Left ventricle myocardium inferior (tissue), 1 donor: ENCODE results near the gene NOS1AP. TPM values are rescaled to one million over a fixed set of nuclear protein-coding genes. Genes with fewer than 3 reads are reported as not detected.

ENCODE experiments used
- DNase-seq: peaks from one replicate; pipeline ENCODE4 v3.0.0-alpha.2; 2020
- H3K27ac ChIP-seq: fragments of 200-600 bp; replicated peaks from 2 replicates; pipeline ENCODE4 v1.8.0; 2021
- H3K27me3 ChIP-seq: fragments of 200-600 bp; 2 replicates; pipeline ENCODE4 v1.8.0; 2021; ENCODE audit warnings: low read depth
- H3K36me3 ChIP-seq: fragments of 200-600 bp; 2 replicates; pipeline ENCODE4 v1.8.0; 2021
- H3K4me1 ChIP-seq: fragments of 200-600 bp; 2 replicates; pipeline ENCODE4 v1.8.0; 2021
- H3K4me3 ChIP-seq: fragments of 200-600 bp; 2 replicates; pipeline ENCODE4 v1.8.0; 2021; ENCODE audit warnings: mild to moderate bottlenecking, moderate library complexity
- H3K9me3 ChIP-seq: fragments of 200-600 bp; replicated peaks from 2 replicates; pipeline ENCODE4 v1.8.0; 2021
- intact Hi-C: fragments of 100-400 bp; cut with micrococcal nuclease; formaldehyde crosslinking; loops from one replicate; pipeline ENCODE4 v1.11.0; 2022
- total RNA-seq: library from RNA; stranded (reverse); fragmentation: NEBNext Ultra II Directional; extraction: Animal tissue kit (Norgen Biotek cat#: 25700); gene quantifications from one replicate; pipeline ENCODE4 v1.2.1, GENCODE V29; 2021
- TF ChIP-seq, protein P1 (sequence below): fragments of 200-600 bp; IDR thresholded peaks from 2 replicates; pipeline ENCODE4 v1.8.0; 2021; ENCODE audit warnings: antibody characterized with exemption, mild to moderate bottlenecking, borderline replicate concordance
- donor health status: DM: no; HTN: yes; CAD: no; lungs with severe emphysema.

Gene NOS1AP
- total RNA-seq, 1 donor from 2014 or later: 6.2 TPM

DNA sequence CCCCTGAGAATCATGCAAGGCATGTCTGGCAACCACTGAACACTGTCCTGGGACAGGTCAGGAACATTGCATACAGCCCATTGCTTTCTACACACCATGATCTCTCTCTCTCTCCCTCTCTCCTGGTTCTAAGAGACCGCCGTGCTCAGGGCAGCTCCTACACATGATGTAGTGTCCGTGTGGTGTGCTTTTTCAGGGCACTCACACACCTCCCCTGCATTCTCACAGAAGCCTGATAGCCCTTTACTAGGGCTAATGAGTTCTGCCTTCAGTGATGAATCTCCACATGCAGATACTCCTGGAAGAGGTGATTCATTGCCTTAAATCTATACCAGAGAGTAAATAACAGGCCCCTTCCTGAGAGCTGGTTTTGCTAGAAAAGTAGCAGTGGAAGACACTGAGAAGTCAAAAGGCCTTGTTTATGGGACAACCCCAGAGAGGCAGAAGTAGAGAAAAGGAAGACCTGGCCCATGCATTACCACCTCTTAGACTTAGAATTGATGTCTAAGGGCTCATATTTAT is 38.7 kb upstream of the NOS1AP start:
- Histone ChIP-seq H3K36me3 (no peaks in the 10 kb centered on the region), H3K9me3 (no peaks in the 10 kb centered on the region), H3K27me3 (peaks cover 12% of the 10 kb centered on the region), H3K27ac (no peak overlapping the region), H3K4me3 (no peak overlapping the region), H3K4me1 (peaks cover 11% of the 10 kb centered on the region)
- TF ChIP-seq, protein P1, sequence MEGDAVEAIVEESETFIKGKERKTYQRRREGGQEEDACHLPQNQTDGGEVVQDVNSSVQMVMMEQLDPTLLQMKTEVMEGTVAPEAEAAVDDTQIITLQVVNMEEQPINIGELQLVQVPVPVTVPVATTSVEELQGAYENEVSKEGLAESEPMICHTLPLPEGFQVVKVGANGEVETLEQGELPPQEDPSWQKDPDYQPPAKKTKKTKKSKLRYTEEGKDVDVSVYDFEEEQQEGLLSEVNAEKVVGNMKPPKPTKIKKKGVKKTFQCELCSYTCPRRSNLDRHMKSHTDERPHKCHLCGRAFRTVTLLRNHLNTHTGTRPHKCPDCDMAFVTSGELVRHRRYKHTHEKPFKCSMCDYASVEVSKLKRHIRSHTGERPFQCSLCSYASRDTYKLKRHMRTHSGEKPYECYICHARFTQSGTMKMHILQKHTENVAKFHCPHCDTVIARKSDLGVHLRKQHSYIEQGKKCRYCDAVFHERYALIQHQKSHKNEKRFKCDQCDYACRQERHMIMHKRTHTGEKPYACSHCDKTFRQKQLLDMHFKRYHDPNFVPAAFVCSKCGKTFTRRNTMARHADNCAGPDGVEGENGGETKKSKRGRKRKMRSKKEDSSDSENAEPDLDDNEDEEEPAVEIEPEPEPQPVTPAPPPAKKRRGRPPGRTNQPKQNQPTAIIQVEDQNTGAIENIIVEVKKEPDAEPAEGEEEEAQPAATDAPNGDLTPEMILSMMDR: no peak
- DNase-seq: no peak
- intact Hi-C loops: no loop called here

DNA sequence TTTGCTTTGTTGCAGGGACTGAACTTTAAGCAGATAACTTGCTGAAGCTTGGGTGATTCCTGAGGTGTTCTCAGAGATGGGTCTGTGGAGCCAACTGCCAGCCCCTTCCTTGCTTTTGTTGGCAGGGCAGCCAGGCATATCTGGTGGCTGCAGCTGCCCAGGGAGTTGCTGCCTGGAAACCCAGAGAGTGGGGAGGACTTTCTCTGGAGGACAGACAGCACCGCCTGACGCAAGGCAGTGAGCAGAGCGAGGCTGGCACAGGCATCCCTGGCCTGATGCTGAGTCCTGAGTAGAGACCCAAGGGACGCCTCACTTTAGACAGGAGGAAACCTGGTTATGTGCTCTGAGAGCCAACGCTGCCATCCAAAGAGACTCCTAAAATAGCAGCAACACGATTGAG is 36.1 kb upstream of the NOS1AP start:
- Histone ChIP-seq H3K4me1 (peaks cover 11% of the 10 kb centered on the region), H3K27me3 (peaks cover 6% of the 10 kb centered on the region), H3K36me3 (no peaks in the 10 kb centered on the region), H3K9me3 (no peaks in the 10 kb centered on the region), H3K4me3 (no peak overlapping the region), H3K27ac (peak overlapping the region; percentile 27)
- TF ChIP-seq, protein P1: no peak
- intact Hi-C loops: no loop called here
- DNase-seq: peak; percentile 54

DNA sequence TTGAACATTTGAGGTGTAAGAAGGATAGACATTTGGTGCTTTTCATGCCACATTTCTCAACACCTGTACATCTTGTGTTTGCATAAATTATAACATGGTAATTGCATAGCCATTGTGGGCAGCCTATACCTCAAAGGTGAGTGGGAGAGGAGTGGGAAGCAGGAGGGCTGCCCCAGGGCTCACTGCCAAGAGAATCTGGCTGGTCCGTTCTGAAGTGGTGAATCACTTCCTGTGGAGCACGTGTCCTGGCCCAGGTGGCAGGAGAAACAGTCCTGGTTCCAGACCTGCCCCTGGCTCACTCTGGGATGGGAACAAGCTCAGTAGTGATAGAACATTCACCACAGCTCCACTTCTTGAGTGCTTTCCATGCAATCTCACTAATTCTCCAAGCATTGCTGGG is 34.2 kb upstream of the NOS1AP start:
- TF ChIP-seq, protein P1: no peak
- H3K4me1 ChIP-seq: peaks cover 11% of the 10 kb centered on the region
- DNase-seq: no peak
- H3K9me3 ChIP-seq: no peaks in the 10 kb centered on the region
- no peaks in the 10 kb centered on the region for H3K36me3 ChIP-seq
- no peak overlapping the region for H3K4me3 ChIP-seq
- no peak overlapping the region for H3K27ac ChIP-seq
- no peaks in the 10 kb centered on the region for H3K27me3 ChIP-seq
- intact Hi-C loops: loop anchor here (5.0 kb wide), 1 partner anchor 243 kb away; no protein-coding TSS in a partner anchor

DNA sequence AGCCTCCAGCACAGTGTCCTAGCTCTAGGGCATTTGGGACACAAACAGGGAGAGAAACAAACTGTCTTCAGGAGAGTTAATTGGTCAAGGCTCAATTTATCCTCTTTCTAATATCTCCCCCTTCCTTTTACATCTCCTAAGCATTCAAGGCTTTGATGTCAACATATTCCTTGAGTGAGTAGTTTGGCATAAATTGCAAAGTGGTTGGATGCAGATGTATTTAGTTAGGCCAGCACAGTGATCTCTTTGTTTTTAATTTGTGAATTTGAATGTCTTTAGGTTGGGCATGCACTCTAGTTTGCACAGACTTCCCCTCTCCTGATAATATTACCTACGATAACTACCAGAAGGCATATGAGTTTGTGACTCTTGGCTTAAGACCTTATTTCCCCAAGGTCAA is 33.3 kb upstream of the NOS1AP start:
- no peaks in the 10 kb centered on the region for H3K36me3 ChIP-seq
- no peaks in the 10 kb centered on the region for H3K27me3 ChIP-seq
- peaks cover 11% of the 10 kb centered on the region for H3K4me1 ChIP-seq
- no peak overlapping the region for H3K4me3 ChIP-seq
- no peak overlapping the region for H3K27ac ChIP-seq
- H3K9me3 ChIP-seq: no peaks in the 10 kb centered on the region
- no peak for DNase-seq
- intact Hi-C loops: loop anchor here (5.0 kb wide), 1 partner anchor 244 kb away; no protein-coding TSS in a partner anchor
- TF ChIP-seq, protein P1: no peak

DNA sequence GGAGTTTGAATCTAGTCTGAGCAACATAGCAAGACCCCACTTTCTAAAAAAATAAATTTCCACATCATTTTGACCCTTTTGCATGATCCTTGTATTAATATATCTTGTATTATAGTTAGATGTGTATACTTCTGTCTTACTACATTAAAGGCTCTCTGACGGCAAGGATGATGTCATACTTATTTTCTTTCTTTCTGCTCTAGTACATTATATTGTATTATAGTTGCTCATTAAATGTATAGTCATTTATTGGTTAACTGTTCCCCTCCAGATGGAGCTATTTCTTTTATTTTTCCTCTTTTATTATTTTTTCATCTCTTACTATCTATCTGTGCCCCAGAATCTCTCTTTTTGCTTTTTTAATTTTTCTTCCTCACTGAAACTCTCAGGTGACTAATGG is 30.9 kb upstream of the NOS1AP start:
- peaks cover 4% of the 10 kb centered on the region for H3K4me1 ChIP-seq
- intact Hi-C loops: loop anchor here (5.0 kb wide), 1 partner anchor 246 kb away; no protein-coding TSS in a partner anchor
- no peak overlapping the region for H3K4me3 ChIP-seq
- peaks cover 14% of the 10 kb centered on the region for H3K9me3 ChIP-seq
- H3K27ac ChIP-seq: no peak overlapping the region
- no peaks in the 10 kb centered on the region for H3K27me3 ChIP-seq
- TF ChIP-seq, protein P1: no peak
- no peak for DNase-seq
- no peaks in the 10 kb centered on the region for H3K36me3 ChIP-seq
